BLaER1 treated with 17β-estradiol and CSF1 and Interleukin-3, amounts not matched to agents 10 nM and 100 nM (cell line): ENCODE data around the gene MICAL2.

Experiments
- H3K27ac ChIP-seq, 11 experiments: shearing (Covaris generic); formaldehyde crosslinking; 2 replicates each; pipeline ENCODE4 v1.8.1; 2022
- H3K27me3 ChIP-seq, 11 experiments: shearing (Covaris generic); formaldehyde crosslinking; 2 replicates each; pipeline ENCODE4 v1.8.1; 2022
- H3K36me3 ChIP-seq, 11 experiments: shearing (Covaris generic); formaldehyde crosslinking; 2 replicates each; pipeline ENCODE4 v1.8.1; 2022
- H3K4me1 ChIP-seq, 10 experiments: shearing (Covaris generic); formaldehyde crosslinking; 2 replicates each; pipeline ENCODE4 v1.8.1; 2022
- H3K4me2 ChIP-seq, 11 experiments: shearing (Covaris generic); formaldehyde crosslinking; 2 replicates each; pipeline ENCODE4 v1.8.1; 2022
- H3K4me3 ChIP-seq, 10 experiments: shearing (Covaris generic); formaldehyde crosslinking; 2 replicates each; pipeline ENCODE4 v1.8.1; 2022
- H3K9ac ChIP-seq, 11 experiments: shearing (Covaris generic); formaldehyde crosslinking; 2 replicates each; pipeline ENCODE4 v1.8.1; 2022
- H3K9me3 ChIP-seq, 11 experiments: shearing (Covaris generic); formaldehyde crosslinking; replicated peaks in 1 of 11; 2 replicates each; pipeline ENCODE4 v1.8.1; 2022
- H4K20me1 ChIP-seq, 11 experiments: shearing (Covaris generic); formaldehyde crosslinking; 2 replicates each; pipeline ENCODE4 v1.8.1; 2022
- Cebpa-rat ChIP-seq, 11 experiments: shearing (Covaris generic); IDR thresholded peaks; 2 replicates each; pipeline ENCODE4 v1.8.1; 2022

MICAL2 gene

GRCh38 chr11:12110714-12111548 lies 541 bp downstream of the MICAL2 start:
- Histone ChIP-seq H3K36me3 (no peaks in the 10 kb centered on the region), H3K9ac (peak overlapping the region; percentile 27 to 83 (median 66); a peak in 21 of 22 replicates), H3K27me3 (peaks cover 5 to 10% (median 7%) of the 10 kb centered on the region in 11 experiments; a peak in 11 of 22 replicates), H4K20me1 (peaks cover 0 to 7% (median 0%) of the 10 kb centered on the region in 11 experiments; a peak in 2 of 22 replicates), H3K9me3 (no peaks in the 10 kb centered on the region), H3K4me2 (peak overlapping the region; percentile 76 to 99 (median 92)), H3K4me1 (peaks cover 29 to 48% (median 33%) of the 10 kb centered on the region in 10 experiments), H3K4me3 (peak overlapping the region; percentile 27 to 68 (median 57)), H3K27ac (peak overlapping the region in 3 of 11 experiments; percentile 36 to 52 (median 46); a peak in 4 of 22 replicates)
- no peak for TF ChIP-seq Cebpa-rat (IDR thresholded peaks at IDR 0.05)

DNA sequence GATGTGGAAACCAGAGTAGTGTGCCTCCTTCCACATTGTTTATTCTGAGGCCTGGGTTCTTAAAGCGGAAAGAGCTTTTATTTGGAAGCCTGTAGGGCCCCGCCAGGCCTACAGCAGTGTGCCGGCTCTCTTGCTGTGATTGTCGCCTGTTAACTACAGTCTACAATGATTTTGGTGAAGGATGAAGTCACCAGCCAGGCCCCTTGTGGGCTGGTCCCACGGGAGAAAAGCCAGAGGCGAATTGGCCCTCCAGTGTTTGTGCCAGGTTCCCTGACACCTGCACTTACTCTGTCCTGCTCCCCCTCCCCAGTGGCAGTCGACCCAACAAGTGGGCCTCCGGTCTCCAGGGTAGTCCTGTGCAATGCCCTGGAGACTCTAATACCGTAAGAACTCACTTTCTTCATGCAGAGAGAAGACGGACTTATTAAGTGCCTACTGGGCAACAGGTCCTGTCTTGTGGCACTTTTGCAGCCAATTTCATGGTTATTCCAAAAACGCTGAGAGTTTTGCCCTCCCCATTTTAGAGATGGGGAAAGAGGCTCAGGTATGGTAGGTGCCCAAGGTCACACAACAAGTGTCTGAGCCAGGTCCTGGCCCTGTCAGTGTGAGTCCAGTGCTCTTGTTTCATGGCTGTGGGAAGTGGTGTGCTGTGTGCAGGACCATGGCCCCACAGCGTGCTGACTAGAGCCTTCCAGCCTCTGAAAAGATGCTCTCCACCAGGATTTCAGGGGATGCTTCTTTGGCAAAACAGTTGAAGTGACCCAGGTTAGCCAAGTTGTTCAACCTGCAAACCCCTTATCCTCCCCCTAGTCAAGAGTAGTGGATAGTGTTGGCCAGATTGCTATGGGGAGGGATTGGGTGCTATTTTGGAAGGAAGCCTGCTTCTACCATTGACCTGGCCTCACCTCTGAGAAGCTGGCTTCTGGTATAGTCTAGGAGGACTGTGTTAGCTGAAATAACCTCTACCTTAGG lies 1.4 kb downstream of the MICAL2 start:
- Histone ChIP-seq H3K4me3 (peak overlapping the region in 4 of 10 experiments; percentile 56 to 68 (median 63); a peak in 8 of 20 replicates), H3K9me3 (no peaks in the 10 kb centered on the region), H3K36me3 (no peaks in the 10 kb centered on the region), H3K27me3 (peaks cover 5 to 10% (median 7%) of the 10 kb centered on the region in 11 experiments; a peak in 11 of 22 replicates), H3K4me2 (peak overlapping the region; percentile 76 to 99 (median 92)), H3K4me1 (peaks cover 20 to 39% (median 23%) of the 10 kb centered on the region in 10 experiments), H3K9ac (peak overlapping the region in 3 of 11 experiments; percentile 21 to 83 (median 75); a peak in 1 of 22 replicates), H4K20me1 (peaks cover 0 to 7% (median 0%) of the 10 kb centered on the region in 11 experiments; a peak in 2 of 22 replicates), H3K27ac (no peak overlapping the region)
- TF ChIP-seq Cebpa-rat (IDR thresholded peaks at IDR 0.05), result no peak

- Histone ChIP-seq H3K27ac (no peak overlapping the region), H3K9ac (no peak overlapping the region), H4K20me1 (peaks cover 0 to 7% (median 0%) of the 10 kb centered on the region in 11 experiments; a peak in 2 of 22 replicates), H3K27me3 (peaks cover 5 to 10% (median 7%) of the 10 kb centered on the region in 11 experiments; a peak in 11 of 22 replicates), H3K9me3 (no peaks in the 10 kb centered on the region), H3K36me3 (no peaks in the 10 kb centered on the region), H3K4me2 (peak overlapping the region in 2 of 11 experiments; percentile 1 to 4; a peak in 2 of 22 replicates), H3K4me1 (peaks cover 19 to 44% (median 22%) of the 10 kb centered on the region in 10 experiments), H3K4me3 (no peak overlapping the region)
- TF ChIP-seq Cebpa-rat (IDR thresholded peaks at IDR 0.05), result no peak
Measured at GRCh38 chr11:12112750-12113149, 2.4 kb downstream of the MICAL2 start.

DNA sequence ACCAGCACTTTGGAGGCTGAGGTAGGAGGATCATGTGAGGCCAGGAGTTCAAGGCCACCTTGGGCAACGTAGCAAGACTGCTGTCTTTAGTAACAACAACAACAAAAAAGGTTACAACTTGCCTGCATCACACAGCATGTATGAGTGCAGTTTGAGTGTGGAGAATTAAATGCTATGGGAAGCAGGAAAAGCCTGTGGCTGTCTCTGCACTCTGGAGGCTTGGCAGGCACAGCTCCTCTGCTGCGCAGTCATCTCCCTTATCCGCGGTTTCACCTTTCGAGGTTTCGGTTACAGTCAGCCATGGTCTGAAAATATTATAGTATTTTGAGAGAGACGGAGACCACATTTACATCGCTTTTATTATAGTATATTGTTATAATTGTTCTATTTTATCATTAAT lies 2.9 kb downstream of the MICAL2 start:
- Histone ChIP-seq H4K20me1 (peaks cover 0 to 7% (median 0%) of the 10 kb centered on the region in 11 experiments; a peak in 2 of 22 replicates), H3K9me3 (no peaks in the 10 kb centered on the region), H3K4me2 (peak overlapping the region in 2 of 11 experiments; percentile 1 to 4; a peak in 2 of 22 replicates), H3K27me3 (peaks cover 5 to 10% (median 7%) of the 10 kb centered on the region in 11 experiments; a peak in 11 of 22 replicates), H3K36me3 (no peaks in the 10 kb centered on the region), H3K9ac (no peak overlapping the region), H3K4me3 (no peak overlapping the region), H3K27ac (no peak overlapping the region), H3K4me1 (peaks cover 23 to 44% (median 27%) of the 10 kb centered on the region in 10 experiments)
- no peak for TF ChIP-seq Cebpa-rat (IDR thresholded peaks at IDR 0.05)

- H3K4me2 ChIP-seq, result peak overlapping the region in 1 of 11 experiments; percentile 8; a peak in 2 of 22 replicates
- H3K9ac ChIP-seq, result no peak overlapping the region
- no peaks in the 10 kb centered on the region for H3K9me3 ChIP-seq
- H3K36me3 ChIP-seq, result no peaks in the 10 kb centered on the region
- H3K27me3 ChIP-seq, result peaks cover 5 to 10% (median 7%) of the 10 kb centered on the region in 11 experiments; a peak in 11 of 22 replicates
- no peak for TF ChIP-seq Cebpa-rat (IDR thresholded peaks at IDR 0.05)
- H3K27ac ChIP-seq, result no peak overlapping the region
- H3K4me1 ChIP-seq, result peaks cover 33 to 52% (median 38%) of the 10 kb centered on the region in 10 experiments
- H3K4me3 ChIP-seq, result no peak overlapping the region
- peaks cover 0 to 7% (median 0%) of the 10 kb centered on the region in 11 experiments; a peak in 2 of 22 replicates for H4K20me1 ChIP-seq
Measured at GRCh38 chr11:12114193-12115033, 4.0 kb downstream of the MICAL2 start.

DNA sequence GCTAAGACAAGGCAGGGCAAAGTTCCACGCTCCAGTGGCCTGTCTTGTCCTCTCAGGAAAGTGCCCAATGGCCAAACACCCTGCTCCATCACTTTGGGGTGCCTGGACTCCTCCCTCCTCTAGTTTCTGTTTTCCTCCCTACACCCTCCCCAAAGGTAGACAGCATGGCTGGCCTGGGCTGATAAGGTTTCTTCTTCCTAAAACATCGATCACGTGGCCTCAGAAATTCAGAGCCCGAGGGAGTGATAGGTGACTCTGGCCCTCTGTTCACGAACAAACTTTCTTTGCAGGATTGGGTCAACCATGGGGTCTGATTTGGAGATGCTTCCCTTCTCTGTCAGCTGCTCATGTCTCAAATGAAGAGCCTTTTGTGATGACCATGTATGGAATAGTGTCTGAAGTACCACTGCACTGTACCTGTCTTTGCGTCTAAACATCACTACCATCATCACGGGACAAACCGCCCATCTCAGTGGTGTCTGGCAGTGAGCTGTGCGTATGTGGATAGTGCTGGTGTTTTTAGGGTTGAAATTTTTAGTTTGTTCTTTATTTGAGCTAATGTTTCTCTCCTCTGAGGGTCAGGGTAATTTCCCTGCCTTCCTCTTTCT lies 6.1 kb downstream of the MICAL2 start:
- Histone ChIP-seq H3K4me2 (no peak overlapping the region), H3K27me3 (peaks cover 0 to 5% (median 0%) of the 10 kb centered on the region in 11 experiments; a peak in 1 of 22 replicates), H3K27ac (no peak overlapping the region), H4K20me1 (peaks cover 0 to 4% (median 0%) of the 10 kb centered on the region in 11 experiments; a peak in 2 of 22 replicates), H3K9me3 (no peaks in the 10 kb centered on the region), H3K4me1 (peaks cover 35 to 59% (median 41%) of the 10 kb centered on the region in 10 experiments), H3K9ac (no peak overlapping the region), H3K36me3 (no peaks in the 10 kb centered on the region), H3K4me3 (no peak overlapping the region)
- no peak for TF ChIP-seq Cebpa-rat (IDR thresholded peaks at IDR 0.05)

- Histone ChIP-seq H3K36me3 (no peaks in the 10 kb centered on the region), H3K27me3 (no peaks in the 10 kb centered on the region), H4K20me1 (no peaks in the 10 kb centered on the region; a peak in 1 of 22 replicates), H3K9ac (no peak overlapping the region), H3K9me3 (no peaks in the 10 kb centered on the region), H3K27ac (no peak overlapping the region), H3K4me1 (peaks cover 29 to 58% (median 39%) of the 10 kb centered on the region in 10 experiments), H3K4me3 (no peak overlapping the region), H3K4me2 (peak overlapping the region in 4 of 11 experiments; percentile 65 to 92 (median 73); a peak in 5 of 22 replicates)
- TF ChIP-seq Cebpa-rat (IDR thresholded peaks at IDR 0.05), result no peak
Measured at GRCh38 chr11:12117200-12117599, 6.8 kb downstream of the MICAL2 start.
